KBM-7 (cell line): Measurements from ENCODE around the gene BLOC1S4.
A peak's percentile ranks its signal among the peaks of the same experiment; 100 is the strongest.
"Not testable (repeated sequence)": the region's sequence is repeated elsewhere in the genome, so short reads cannot be mapped to it uniquely, and the experiment has no call there.

Experiments
- DNase-seq: peaks from one replicate; pipeline ENCODE4 v3.0.0-alpha.2; 2015
- in situ Hi-C: fragments of 300-500 bp; cut with MboI; formaldehyde crosslinking; loops from 2 replicates; pipeline ENCODE4 v1.14.3; 2020; ENCODE audit warnings: low sequenced_read_pairs, low pct_unique_long_range_greater_than_20kb, mixed read lengths

Gene BLOC1S4

GRCh38 chr4:6716018-6716911, at the start of gene BLOC1S4:
Gene BLOC1S4 (plus strand): TSS chr4:6716174. CDS start chr4:6716210, 36 bp downstream.
- in situ Hi-C loops: no loop called here
- peak; percentile 95 for DNase-seq

GRCh38 chr4:6668391-6668790, 47.6 kb upstream of the BLOC1S4 start:
- in situ Hi-C loops: no loop called here
- DNase-seq: no peak

GRCh38 chr4:6671648-6672047, 44.3 kb upstream of the BLOC1S4 start:
- DNase-seq: no peak
- in situ Hi-C loops: no loop called here

- no peak for DNase-seq
- in situ Hi-C loops: no loop called here
Observed at GRCh38 chr4:6672131-6672530, 43.8 kb upstream of the BLOC1S4 start.

GRCh38 chr4:6672541-6673190, 43.3 kb upstream of the BLOC1S4 start:
- in situ Hi-C loops, DNase-seq: not testable (repeated sequence)

GRCh38 chr4:6673191-6673659, 42.7 kb upstream of the BLOC1S4 start:
- DNase-seq, in situ Hi-C loops: not testable (repeated sequence)

GRCh38 chr4:6673660-6674499, 42.1 kb upstream of the BLOC1S4 start:
- in situ Hi-C loops: no loop called here
- DNase-seq: peak; percentile 87

GRCh38 chr4:6674500-6675149, 41.3 kb upstream of the BLOC1S4 start:
- in situ Hi-C loops: no loop called here
- peak; percentile 61 for DNase-seq

- in situ Hi-C loops: no loop called here
- DNase-seq: no peak
Observed at GRCh38 chr4:6676722-6677558, 39.0 kb upstream of the BLOC1S4 start.

- in situ Hi-C loops: no loop called here
- no peak for DNase-seq
Observed at GRCh38 chr4:6680372-6681034, 35.5 kb upstream of the BLOC1S4 start.

GRCh38 chr4:6681191-6681590, 34.8 kb upstream of the BLOC1S4 start:
- in situ Hi-C loops: no loop called here
- no peak for DNase-seq

GRCh38 chr4:6682862-6683590, 32.9 kb upstream of the BLOC1S4 start:
- in situ Hi-C loops: no loop called here
- DNase-seq: no peak

GRCh38 chr4:6684656-6685055, 31.3 kb upstream of the BLOC1S4 start:
- DNase-seq: no peak
- in situ Hi-C loops: no loop called here

- DNase-seq: no peak
- in situ Hi-C loops: no loop called here
Observed at GRCh38 chr4:6686104-6686787, 29.7 kb upstream of the BLOC1S4 start.

- in situ Hi-C loops: no loop called here
- no peak for DNase-seq
Observed at GRCh38 chr4:6687947-6688878, 27.8 kb upstream of the BLOC1S4 start.
